Activated CD8-positive, alpha-beta T cell treated with anti-CD3 and anti-CD28 coated beads for 36 hours (primary cell): ENCODE results near the gene TSGA10. TPM values are rescaled to one million over a fixed set of nuclear protein-coding genes. Genes with fewer than 3 reads are reported as not detected.

ENCODE experiments used
- ATAC-seq: fragments of 200-7000 bp; cut with Tn5 transposase; one replicate; pipeline ENCODE4 v1.10.0; 2021; ENCODE audit warnings: mild to moderate bottlenecking, moderate library complexity
- CTCF ChIA-PET: fragments of 350-600 bp; sonication (Branson Sonifier 250); formaldehyde crosslinking; loops from one replicate; lab custom pipeline; 2021; ENCODE audit warnings: antibody characterized with exemption; lab: Charles Lee
- POLR2A ChIA-PET: fragments of 350-600 bp; sonication (Branson Sonifier 250); formaldehyde crosslinking; loops from one replicate; lab custom pipeline; 2021; ENCODE audit warnings: antibody characterized with exemption; lab: Charles Lee
- DNase-seq: peaks from one replicate; pipeline ENCODE4 v3.0.0-alpha.2; 2020
- H3K27ac Mint-ChIP-seq: one replicate; pipeline ENCODE4 v1.8.0; 2021; ENCODE audit warnings: mild to moderate bottlenecking, mixed read lengths
- H3K27me3 Mint-ChIP-seq: one replicate; pipeline ENCODE4 v1.8.0; 2021; ENCODE audit warnings: mixed read lengths
- H3K36me3 Mint-ChIP-seq: one replicate; pipeline ENCODE4 v1.8.0; 2021; ENCODE audit warnings: low read depth, mixed read lengths
- H3K4me1 Mint-ChIP-seq: one replicate; pipeline ENCODE4 v1.8.0; 2021; ENCODE audit warnings: low read depth, mixed read lengths
- H3K4me3 Mint-ChIP-seq: one replicate; pipeline ENCODE4 v1.8.0; 2021; ENCODE audit warnings: mild to moderate bottlenecking, moderate library complexity, mixed read lengths
- H3K9me3 Mint-ChIP-seq: one replicate; pipeline ENCODE4 v1.8.0; 2021; ENCODE audit warnings: mixed read lengths
- intact Hi-C: fragments of 100-400 bp; cut with micrococcal nuclease; formaldehyde crosslinking; loops from one replicate; pipeline ENCODE4 v1.10.0; 2022
- total RNA-seq, 2 experiments: library from RNA; stranded (reverse); gene quantifications; one replicate each; pipeline ENCODE4 v1.2.3, GENCODE V29; 2021
- TF ChIP-seq, protein P1 (sequence below): fragments of 200-600 bp; IDR thresholded peaks from one replicate; pipeline ENCODE4 v1.8.0; 2022; ENCODE audit warnings: antibody characterized with exemption, mild to moderate bottlenecking

TSGA10 gene
- total RNA-seq, 2 experiments from 2014 or later: 8.6 to 9.2 TPM

DNA sequence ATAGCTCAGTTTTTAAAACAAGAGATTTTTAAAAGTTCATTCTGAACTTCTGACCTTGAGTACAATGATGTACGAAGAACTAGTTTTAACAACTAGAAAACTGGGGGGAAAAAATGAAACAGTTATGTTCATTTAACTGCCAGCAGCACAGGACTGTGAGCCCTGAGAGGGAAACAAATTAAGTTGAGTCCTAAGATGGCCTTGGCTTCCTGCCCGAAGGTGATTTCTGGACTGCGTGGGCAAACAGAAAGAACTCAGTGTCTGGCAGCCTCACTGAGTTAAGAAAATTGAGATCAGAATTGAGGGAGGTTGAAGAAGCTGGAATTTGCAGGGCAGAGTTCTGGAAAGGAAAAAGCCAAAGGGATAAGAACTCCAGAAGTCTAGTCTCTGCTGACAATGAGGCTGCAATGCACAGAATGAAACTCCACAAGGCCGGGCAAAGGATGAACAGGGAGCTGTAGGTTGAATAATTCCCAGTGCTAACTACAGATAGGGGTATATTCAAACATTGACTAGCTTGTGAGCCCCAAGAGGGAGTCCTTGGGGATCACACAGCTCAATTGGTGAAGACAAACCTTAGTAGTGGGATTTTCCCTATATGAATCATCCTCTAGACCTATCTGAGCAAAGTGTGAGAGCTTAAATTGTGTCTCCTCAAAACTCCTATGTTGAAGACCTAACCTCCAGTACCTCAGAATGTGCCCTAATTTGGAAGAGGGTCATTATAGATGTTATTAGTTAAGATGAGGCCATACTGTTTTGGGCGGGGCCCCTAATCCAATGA is 205.6 kb downstream of the TSGA10 start:
- H3K27me3 Mint-ChIP-seq: peaks cover 14% of the 10 kb centered on the region
- no peak overlapping the region for H3K4me3 Mint-ChIP-seq
- H3K9me3 Mint-ChIP-seq: no peaks in the 10 kb centered on the region
- TF ChIP-seq, protein P1, sequence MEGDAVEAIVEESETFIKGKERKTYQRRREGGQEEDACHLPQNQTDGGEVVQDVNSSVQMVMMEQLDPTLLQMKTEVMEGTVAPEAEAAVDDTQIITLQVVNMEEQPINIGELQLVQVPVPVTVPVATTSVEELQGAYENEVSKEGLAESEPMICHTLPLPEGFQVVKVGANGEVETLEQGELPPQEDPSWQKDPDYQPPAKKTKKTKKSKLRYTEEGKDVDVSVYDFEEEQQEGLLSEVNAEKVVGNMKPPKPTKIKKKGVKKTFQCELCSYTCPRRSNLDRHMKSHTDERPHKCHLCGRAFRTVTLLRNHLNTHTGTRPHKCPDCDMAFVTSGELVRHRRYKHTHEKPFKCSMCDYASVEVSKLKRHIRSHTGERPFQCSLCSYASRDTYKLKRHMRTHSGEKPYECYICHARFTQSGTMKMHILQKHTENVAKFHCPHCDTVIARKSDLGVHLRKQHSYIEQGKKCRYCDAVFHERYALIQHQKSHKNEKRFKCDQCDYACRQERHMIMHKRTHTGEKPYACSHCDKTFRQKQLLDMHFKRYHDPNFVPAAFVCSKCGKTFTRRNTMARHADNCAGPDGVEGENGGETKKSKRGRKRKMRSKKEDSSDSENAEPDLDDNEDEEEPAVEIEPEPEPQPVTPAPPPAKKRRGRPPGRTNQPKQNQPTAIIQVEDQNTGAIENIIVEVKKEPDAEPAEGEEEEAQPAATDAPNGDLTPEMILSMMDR: no peak
- no peak overlapping the region for H3K27ac Mint-ChIP-seq
- DNase-seq: no peak
- no peak for ATAC-seq
- intact Hi-C loops: no loop called here
- H3K4me1 Mint-ChIP-seq: no peaks in the 10 kb centered on the region
- H3K36me3 Mint-ChIP-seq: no peaks in the 10 kb centered on the region
- ChIA-PET POLR2A (no interaction called here), CTCF (no interaction called here)

DNA sequence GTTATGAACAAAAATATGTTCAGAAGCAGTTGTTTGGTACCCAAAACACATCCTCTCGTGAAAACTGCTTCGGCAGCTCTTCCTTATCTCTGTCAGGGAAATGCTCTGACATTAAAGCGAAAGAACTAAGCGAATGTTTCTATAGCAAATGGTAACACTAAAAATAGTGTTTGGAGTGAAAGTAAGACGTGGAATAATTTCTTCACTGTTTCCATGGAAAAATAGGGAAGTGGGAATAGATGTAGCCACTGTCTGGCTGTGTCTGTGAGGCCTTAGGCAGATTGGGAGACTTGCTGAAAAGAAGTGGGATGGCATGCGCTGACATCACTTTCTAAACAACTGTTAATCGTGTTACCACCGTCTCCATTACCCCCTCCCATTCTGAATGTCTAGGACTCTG is 207.2 kb downstream of the TSGA10 start:
- DNase-seq (no peak), ATAC-seq (no peak)
- intact Hi-C loops: no loop called here
- ChIA-PET CTCF (interaction anchor here (2.0 kb wide), 1 partner anchor 10 kb away, joined by 8 read pairs; no protein-coding TSS in a partner anchor), POLR2A (no interaction called here)
- TF ChIP-seq, protein P1: no peak
- no peak overlapping the region for H3K4me3 Mint-ChIP-seq
- H3K4me1 Mint-ChIP-seq: no peaks in the 10 kb centered on the region
- H3K36me3 Mint-ChIP-seq: no peaks in the 10 kb centered on the region
- no peak overlapping the region for H3K27ac Mint-ChIP-seq
- H3K9me3 Mint-ChIP-seq: no peaks in the 10 kb centered on the region
- H3K27me3 Mint-ChIP-seq: peaks cover 14% of the 10 kb centered on the region

Other genes starting within 250 kb of the TSGA10 start
- under 1 TPM; 0.09 to 0.38 TPM for gene CRACDL, start 218.7 kb downstream of the TSGA10 start, total RNA-seq
- gene C2orf15, start 13.2 kb downstream of the TSGA10 start, total RNA-seq: 1 to 10 TPM; 1.4 to 1.5 TPM
- 1 to 10 TPM; 3.3 to 6.0 TPM for gene LIPT1, start within 50 bp of the TSGA10 start, total RNA-seq
- gene MITD1, start 26.1 kb upstream of the TSGA10 start, total RNA-seq: 10 to 100 TPM; 49.8 to 55.9 TPM
- gene MRPL30, start 26.2 kb upstream of the TSGA10 start, total RNA-seq: 10 to 100 TPM; 30.0 to 34.2 TPM
- not detected for gene LYG2, start 100.7 kb upstream of the TSGA10 start, total RNA-seq
- under 1 TPM; 0.54 to 0.81 TPM for gene LYG1, start 146.3 kb upstream of the TSGA10 start, total RNA-seq
- 10 to 100 TPM; 23.0 to 27.0 TPM for gene TXNDC9, start 181.4 kb upstream of the TSGA10 start, total RNA-seq
- gene EIF5B, start 182.4 kb upstream of the TSGA10 start, total RNA-seq: 10 to 100 TPM; 71.6 to 75.3 TPM